GM21381 (cell line): ENCODE measurements around the gene FMN1.
"Not testable (repeated sequence)": the region's sequence is repeated elsewhere in the genome, so short reads cannot be mapped to it uniquely, and the experiment has no call there.

Experiments
- ATAC-seq: cut with Tn5 transposase; IDR thresholded peaks from one replicate; pipeline ENCODE4 v1.9.1; 2021; ENCODE audit warnings: mild to moderate bottlenecking, moderate library complexity; ENCODE audit not compliant: unreplicated experiment

The FMN1 gene

GRCh38 chr15:33095641-33096040 is 98.9 kb downstream of the FMN1 start:
- ATAC-seq = no peak

- ATAC-seq = no peak
These were observed 100.2 kb downstream of the FMN1 start for GRCh38 chr15:33094336-33094735.

- no peak for ATAC-seq
These were observed 101.3 kb downstream of the FMN1 start for GRCh38 chr15:33093222-33093621.

- no peak for ATAC-seq
These were observed 102.4 kb downstream of the FMN1 start for GRCh38 chr15:33091983-33092693.

GRCh38 chr15:33089878-33090757 is 104.4 kb downstream of the FMN1 start:
- ATAC-seq = no peak

- no peak for ATAC-seq
These were observed 105.2 kb downstream of the FMN1 start for GRCh38 chr15:33089165-33089877.

- ATAC-seq = no peak
These were observed 107.9 kb downstream of the FMN1 start for GRCh38 chr15:33086500-33087121.

GRCh38 chr15:33084661-33085060 is 109.9 kb downstream of the FMN1 start:
- ATAC-seq = no peak

GRCh38 chr15:33083232-33084081 is 111.1 kb downstream of the FMN1 start:
- no peak for ATAC-seq

GRCh38 chr15:33080006-33080405 is 114.5 kb downstream of the FMN1 start:
- no peak for ATAC-seq

GRCh38 chr15:33078607-33079006 is 115.9 kb downstream of the FMN1 start:
- no peak for ATAC-seq

GRCh38 chr15:33076937-33077336 is 117.6 kb downstream of the FMN1 start:
- ATAC-seq = no peak

GRCh38 chr15:33074942-33075341 is 119.6 kb downstream of the FMN1 start:
- ATAC-seq = no peak

- no peak for ATAC-seq
These were observed 120.3 kb downstream of the FMN1 start for GRCh38 chr15:33074212-33074611.

GRCh38 chr15:33071451-33071850 is 123.1 kb downstream of the FMN1 start:
- ATAC-seq = no peak

- not testable (repeated sequence) for ATAC-seq
These were observed 124.6 kb downstream of the FMN1 start for GRCh38 chr15:33069903-33070302.

GRCh38 chr15:33069161-33069560 is 125.4 kb downstream of the FMN1 start:
- ATAC-seq = no peak

GRCh38 chr15:33068511-33068990 is 126.0 kb downstream of the FMN1 start:
- ATAC-seq = no peak

- ATAC-seq = no peak
These were observed 126.5 kb downstream of the FMN1 start for GRCh38 chr15:33068007-33068481.

GRCh38 chr15:33067456-33067855 is 127.1 kb downstream of the FMN1 start:
- ATAC-seq = no peak
